ENCODE data around the gene CAPN9.
"Not testable (repeated sequence)": the region's sequence is repeated elsewhere in the genome, so short reads cannot be mapped to it uniquely, and the experiment has no call there.

Gene CAPN9

GRCh38 chr1:230710543-230710904 is 36.7 kb upstream of the CAPN9 start:
- no peak for DNase-seq

DNA sequence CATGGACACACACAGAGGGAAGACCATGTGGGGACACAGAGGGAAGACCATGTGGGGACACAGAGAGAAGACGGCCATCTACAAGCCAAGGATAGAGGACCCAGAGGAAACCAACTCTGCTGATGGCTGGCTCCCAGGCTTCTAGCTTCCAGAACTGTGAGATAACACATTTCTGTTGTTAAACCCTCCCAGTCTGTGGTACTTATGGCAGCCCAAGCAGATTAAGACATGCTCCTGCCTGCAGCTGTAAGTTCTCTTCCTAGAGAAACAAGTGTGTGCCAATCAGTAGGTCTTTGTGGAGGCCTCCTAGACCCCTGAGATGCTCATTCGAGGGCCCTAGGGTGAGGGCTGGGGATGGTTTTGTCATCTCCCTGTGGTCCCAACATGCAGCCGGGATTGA is 35.9 kb upstream of the CAPN9 start:
- DNase-seq = no peak

- no peak for DNase-seq
Observed at GRCh38 chr1:230712470-230712942, 34.7 kb upstream of the CAPN9 start.

- no peak for DNase-seq
Observed at GRCh38 chr1:230713138-230713537, 34.0 kb upstream of the CAPN9 start.

GRCh38 chr1:230713547-230713914 is 33.7 kb upstream of the CAPN9 start:
- no peak for DNase-seq

DNA sequence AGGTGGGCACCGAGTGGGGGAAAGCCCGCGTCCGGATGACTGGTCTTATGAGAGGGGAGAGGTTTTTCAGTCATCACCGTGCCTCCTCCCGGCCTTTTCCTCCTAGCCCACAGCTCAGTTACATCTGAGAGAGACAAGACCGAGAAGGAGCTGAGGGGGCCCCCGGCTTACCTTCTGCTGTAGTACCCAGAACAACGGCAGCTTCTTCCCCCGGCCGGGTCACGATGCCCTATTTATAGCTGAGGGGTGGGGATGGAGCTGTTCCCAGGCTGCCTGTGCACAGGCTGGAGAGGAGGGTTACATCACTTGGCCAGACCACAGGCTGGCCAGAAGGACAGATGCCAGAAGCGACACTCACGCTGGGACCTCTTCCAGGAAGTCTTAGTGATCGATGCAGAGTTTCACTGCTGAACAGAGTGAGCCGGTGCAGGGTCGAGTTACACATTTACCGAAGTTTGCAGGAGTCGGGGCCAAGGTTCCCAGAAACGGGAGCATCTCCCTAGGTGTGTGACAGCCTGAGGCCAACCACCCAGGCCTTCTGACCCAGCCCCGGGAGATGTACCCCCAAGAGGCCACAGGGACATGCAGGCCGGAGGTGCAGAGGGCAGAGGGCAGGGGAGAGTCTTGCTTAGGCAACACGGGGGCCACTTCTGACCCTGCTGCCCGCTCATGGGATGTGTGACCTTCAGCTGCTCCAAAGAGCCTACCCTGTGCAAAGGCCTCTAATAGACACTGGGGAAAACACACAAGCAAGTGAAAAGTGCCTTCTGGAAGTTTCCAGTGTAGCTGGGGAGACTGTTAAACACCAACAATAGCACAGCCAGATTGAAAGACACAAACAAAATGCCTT is 33.0 kb upstream of the CAPN9 start, which contains the start of gene AGT:
TSS of gene AGT (minus strand) at position 208 of the 850 bp plus-strand sequence. CDS start 3,299 bp downstream, outside the sequence.
- peak; percentile 18 for DNase-seq

DNA sequence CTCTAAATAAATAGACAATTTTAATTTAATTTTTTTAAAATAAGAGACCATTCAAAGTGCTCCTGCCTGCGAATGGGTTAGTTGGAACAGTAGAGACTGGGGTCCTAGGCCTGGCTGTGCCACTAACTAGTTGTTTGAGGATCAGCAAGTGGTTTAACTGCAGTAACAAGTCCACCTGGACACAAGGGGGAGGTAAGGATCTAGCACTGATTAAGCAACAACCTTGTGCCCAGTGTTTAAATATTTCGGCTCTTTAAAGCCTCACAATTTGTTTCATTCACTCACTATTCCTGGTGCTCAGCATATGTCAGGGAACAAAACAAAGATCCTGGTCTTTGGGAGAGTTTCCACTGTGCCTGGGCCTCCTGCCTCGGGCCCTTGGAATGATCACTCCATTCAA is 31.7 kb upstream of the CAPN9 start:
- no peak for DNase-seq

DNA sequence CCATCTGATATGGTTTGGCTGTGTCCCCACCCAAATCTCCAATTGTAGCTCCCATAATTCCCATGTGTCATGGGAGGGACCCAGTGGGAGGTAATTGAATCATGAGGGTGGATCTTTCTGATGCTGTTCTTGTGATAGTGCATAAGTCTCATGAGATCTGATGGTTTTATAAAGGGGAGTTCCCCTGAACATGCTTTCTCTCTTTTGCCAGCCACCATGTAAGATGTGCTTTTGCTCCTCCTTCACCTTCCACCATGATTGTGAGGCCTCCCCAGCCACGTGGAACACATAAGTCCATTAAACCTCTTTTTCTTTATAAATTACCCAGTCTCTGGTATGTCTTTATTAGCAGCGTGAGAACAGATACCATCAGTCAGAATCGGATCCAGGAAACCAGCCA is 30.7 kb upstream of the CAPN9 start:
- not testable (repeated sequence) for DNase-seq

GRCh38 chr1:230717251-230717650 is 29.9 kb upstream of the CAPN9 start:
- no peak for DNase-seq

DNA sequence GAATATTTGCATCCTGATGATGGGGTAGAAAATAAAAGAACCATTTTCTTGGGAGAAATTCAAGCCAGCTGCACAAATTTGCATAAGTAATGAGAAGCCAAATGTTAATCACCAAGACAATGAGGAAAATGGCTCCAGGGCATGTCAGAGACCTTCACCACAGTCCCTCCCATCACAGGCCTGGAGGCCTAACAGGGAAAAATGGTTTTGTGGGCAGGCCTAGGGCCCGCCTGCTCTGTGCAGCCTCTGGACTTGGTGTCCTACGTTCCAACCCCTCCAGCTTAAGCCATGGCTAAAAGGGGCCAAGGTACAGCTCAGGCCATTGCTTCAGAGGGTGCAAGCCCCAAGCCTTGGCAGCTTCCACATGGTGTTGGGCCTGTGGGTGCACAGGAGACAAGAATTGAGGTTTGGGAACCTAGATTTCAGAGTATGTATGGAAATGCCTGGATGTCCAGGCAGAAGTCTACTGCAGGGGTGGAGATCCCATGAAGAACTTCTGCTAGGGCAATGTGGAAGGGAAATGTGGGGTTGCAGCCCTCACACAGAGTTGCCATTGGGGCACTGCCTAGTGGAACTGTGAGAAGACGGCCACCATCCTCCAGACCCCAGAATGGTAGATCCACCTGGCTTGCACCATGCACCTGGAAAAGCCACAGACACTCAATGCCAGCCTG is 25.2 kb upstream of the CAPN9 start:
- not testable (repeated sequence) for DNase-seq

DNA sequence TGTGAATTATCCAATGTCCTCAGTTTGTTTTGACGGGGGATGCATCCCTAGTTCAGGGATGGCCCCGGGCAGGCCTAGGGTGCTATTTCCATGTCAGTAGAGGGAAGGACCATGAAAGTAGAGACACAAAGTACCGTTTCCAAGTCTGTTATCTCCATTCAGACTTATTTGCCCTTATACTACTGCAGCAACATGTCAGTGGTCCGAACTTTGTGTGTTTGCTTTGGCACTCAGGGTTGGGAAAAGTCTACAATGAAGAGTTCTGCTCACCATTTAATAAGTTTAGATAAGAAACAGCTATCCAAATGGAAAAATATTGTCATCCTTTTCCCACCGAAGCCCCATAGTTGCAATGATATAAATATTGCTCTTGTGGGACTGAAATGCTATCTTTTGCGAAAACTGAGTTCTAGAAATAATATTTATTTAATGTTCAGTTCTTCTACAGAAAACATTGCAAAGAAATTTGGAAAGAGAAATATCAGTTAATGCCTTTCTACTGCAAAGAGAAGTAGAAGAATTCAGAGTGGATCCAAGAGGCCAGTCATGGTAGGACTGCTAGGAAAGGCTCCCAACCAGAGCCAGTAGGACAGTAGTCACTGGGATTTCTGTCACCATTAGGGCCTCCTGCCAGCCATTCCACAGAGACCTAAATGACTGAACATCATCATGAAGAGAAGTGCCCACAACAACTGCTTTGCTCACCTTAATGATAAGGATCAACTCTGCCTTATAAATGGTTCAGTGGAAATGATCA is 21.8 kb upstream of the CAPN9 start:
- DNase-seq = no peak

GRCh38 chr1:230728710-230729392 is 18.3 kb upstream of the CAPN9 start:
- DNase-seq = no peak

- no peak for DNase-seq
Observed at GRCh38 chr1:230730977-230731376, 16.2 kb upstream of the CAPN9 start.

- no peak for DNase-seq
Observed at GRCh38 chr1:230735447-230735846, 11.7 kb upstream of the CAPN9 start.

DNA sequence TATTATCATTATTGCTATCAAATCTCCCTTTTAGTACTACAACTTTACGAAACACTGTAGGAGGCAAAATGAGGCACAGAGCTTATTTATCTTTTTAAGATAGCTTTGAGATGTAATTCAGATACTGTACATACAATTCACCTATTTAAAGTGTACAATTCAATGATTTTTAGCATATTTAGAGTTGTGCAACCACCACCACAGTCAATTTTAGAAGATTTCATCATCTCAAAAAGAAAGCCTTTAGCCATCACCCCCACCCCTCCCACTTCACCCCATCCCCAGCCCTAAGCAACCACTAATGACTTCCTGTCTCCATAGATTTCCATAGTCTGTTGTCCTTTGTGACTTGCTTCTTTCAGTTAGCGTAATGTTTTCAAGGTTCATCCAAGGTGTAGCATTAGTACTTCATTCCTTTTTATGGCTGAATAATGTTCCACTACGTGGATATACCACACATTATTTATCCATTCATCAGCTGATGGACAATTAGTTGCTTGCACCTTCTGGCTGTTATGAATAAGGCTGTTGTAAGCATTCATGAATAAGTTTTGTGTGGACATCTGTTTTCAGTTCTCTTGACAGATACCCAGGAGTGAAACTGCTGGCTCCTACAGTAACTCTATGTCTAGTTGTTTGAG is 9.4 kb upstream of the CAPN9 start:
- no peak for DNase-seq

- no peak for DNase-seq
Observed at GRCh38 chr1:230739564-230740290, 7.5 kb upstream of the CAPN9 start.

GRCh38 chr1:230743899-230744298 is 3.3 kb upstream of the CAPN9 start:
- no peak for DNase-seq

- no peak for DNase-seq
Observed at GRCh38 chr1:230744382-230744781, 2.8 kb upstream of the CAPN9 start.

- DNase-seq = no peak
Observed at GRCh38 chr1:230745071-230745470, 2.1 kb upstream of the CAPN9 start.

GRCh38 chr1:230746617-230747016 is 571 bp upstream of the CAPN9 start:
- no peak for DNase-seq
